HepG2 (cell line): ENCODE results near the gene SMARCA2. TPM values are rescaled to one million over a fixed set of nuclear protein-coding genes. Genes with fewer than 3 reads are reported as not detected.

Experiments used
- BATF2 ChIP-seq: sonication (generic); formaldehyde crosslinking; IDR thresholded peaks from 2 replicates; pipeline ENCODE4 v1.8.0; 2022; ENCODE audit warnings: mild to moderate bottlenecking, missing genetic modification reagents, moderate library complexity
- CBX2 ChIP-seq, 2 experiments: fragments of 200-600 bp in 1 of 2; sonication (generic); formaldehyde crosslinking in 1 of 2; IDR thresholded peaks; 2 replicates each; pipeline versions ENCODE4 v1.7.0 to v1.8.1; 2018 to 2022; ENCODE audit warnings: low read depth in 2 of 2, low read length in 1 of 2, mild to moderate bottlenecking in 1 of 2, missing genetic modification reagents in 1 of 2
- DR1 ChIP-seq: sonication (generic); formaldehyde crosslinking; IDR thresholded peaks from 2 replicates; pipeline ENCODE4 v1.8.0; 2021; ENCODE audit warnings: mild to moderate bottlenecking, missing genetic modification reagents, inconsistent platforms
- FOXK1 ChIP-seq: sonication (generic); formaldehyde crosslinking; IDR thresholded peaks from 2 replicates; pipeline ENCODE4 v1.4.0; 2020; ENCODE audit warnings: low read depth, missing genetic modification reagents, borderline replicate concordance
- HDAC6 ChIP-seq: fragments of 200-600 bp; sonication (generic); IDR thresholded peaks from 2 replicates; pipeline ENCODE4 v1.7.0; 2017; ENCODE audit warnings: mild to moderate bottlenecking, antibody characterized with exemption, low read length, low read depth
- HOXA7 ChIP-seq: sonication (generic); formaldehyde crosslinking; IDR thresholded peaks from 2 replicates; pipeline ENCODE4 v1.8.1; 2022; ENCODE audit warnings: mild to moderate bottlenecking, missing genetic modification reagents, moderate library complexity
- HOXA9 ChIP-seq: sonication (generic); formaldehyde crosslinking; IDR thresholded peaks from 2 replicates; pipeline ENCODE4 v1.8.1; 2022; ENCODE audit warnings: missing genetic modification reagents, mild to moderate bottlenecking, moderate library complexity, borderline replicate concordance
- HOXD1 ChIP-seq: sonication (generic); formaldehyde crosslinking; IDR thresholded peaks from 2 replicates; pipeline ENCODE4 v1.5.0; 2020; ENCODE audit warnings: missing genetic modification reagents
- IRF9 ChIP-seq: sonication (generic); formaldehyde crosslinking; IDR thresholded peaks from 2 replicates; pipeline ENCODE4 v1.8.0; 2022; ENCODE audit warnings: missing genetic modification reagents, mild to moderate bottlenecking, borderline replicate concordance
- JUND ChIP-seq: sonication (generic); formaldehyde crosslinking; IDR thresholded peaks from 2 replicates; pipeline ENCODE4 v1.8.0; 2022; ENCODE audit warnings: mild to moderate bottlenecking, missing genetic modification reagents
- MAX ChIP-seq: IDR thresholded peaks from 2 replicates; pipeline ENCODE4 v1.6.1; 2012; ENCODE audit warnings: inconsistent platforms
- MED1 ChIP-seq: sonication (generic); formaldehyde crosslinking; IDR thresholded peaks from 2 replicates; pipeline ENCODE4 v1.4.0; 2020; ENCODE audit warnings: missing genetic modification reagents
- NCOA2 ChIP-seq: sonication (generic); formaldehyde crosslinking; IDR thresholded peaks from 2 replicates; pipeline ENCODE4 v1.8.0; 2022; ENCODE audit warnings: inconsistent platforms
- NONO ChIP-seq, 2 experiments: fragments of 450-650 bp in 1 of 2; sonication (generic) in 1 of 2; formaldehyde crosslinking in 1 of 2; IDR thresholded peaks in 1 of 2; conservative IDR thresholded peaks in 1 of 2; 2 replicates each; pipeline versions ENCODE4 v1.6.1 to v1.8.0; 2017 to 2022; ENCODE audit warnings: mild to moderate bottlenecking in 1 of 2, missing genetic modification reagents in 1 of 2, moderate library complexity in 1 of 2
- PHB2 ChIP-seq: fragments of 450-650 bp; IDR thresholded peaks from 2 replicates; pipeline ENCODE4 v1.6.1; 2018; ENCODE audit not compliant: partially characterized antibody
- POGZ ChIP-seq: sonication (generic); formaldehyde crosslinking; IDR thresholded peaks from 2 replicates; pipeline ENCODE4 v1.4.0; 2020; ENCODE audit warnings: mild to moderate bottlenecking, missing genetic modification reagents
- SAFB2 ChIP-seq: sonication (generic); formaldehyde crosslinking; IDR thresholded peaks from 2 replicates; pipeline ENCODE4 v1.5.1; 2020; ENCODE audit warnings: missing genetic modification reagents, low read depth, mild to moderate bottlenecking, borderline replicate concordance
- THYN1 ChIP-seq: sonication (generic); formaldehyde crosslinking; IDR thresholded peaks from 2 replicates; pipeline ENCODE4 v1.8.1; 2023; ENCODE audit warnings: low read depth, mild to moderate bottlenecking, moderate library complexity, missing genetic modification reagents, borderline replicate concordance
- TRIM22 ChIP-seq: fragments of 450-650 bp; IDR thresholded peaks from 2 replicates; pipeline ENCODE4 v1.6.1; 2017
- ZFY ChIP-seq: sonication (generic); formaldehyde crosslinking; IDR thresholded peaks from 2 replicates; pipeline ENCODE4 v1.4.0; 2020; ENCODE audit warnings: missing genetic modification reagents
- ZNF10 ChIP-seq: sonication (generic); formaldehyde crosslinking; IDR thresholded peaks from 2 replicates; pipeline ENCODE4 v1.4.0; 2020; ENCODE audit warnings: mild to moderate bottlenecking, low read depth, missing genetic modification reagents, borderline replicate concordance
- ZNF234 ChIP-seq: sonication (generic); formaldehyde crosslinking; conservative IDR thresholded peaks from 2 replicates; pipeline ENCODE4 v1.5.1; 2020; ENCODE audit warnings: mild to moderate bottlenecking, missing genetic modification reagents
- ZNF432 ChIP-seq: sonication (generic); formaldehyde crosslinking; IDR thresholded peaks from 2 replicates; pipeline ENCODE4 v1.5.0; 2020; ENCODE audit warnings: missing genetic modification reagents, mild to moderate bottlenecking, borderline replicate concordance
- ZNF567 ChIP-seq: sonication (generic); formaldehyde crosslinking; IDR thresholded peaks from 2 replicates; pipeline ENCODE4 v1.8.1; 2023; ENCODE audit warnings: mild to moderate bottlenecking, missing genetic modification reagents, borderline replicate concordance
- ZNF598 ChIP-seq: sonication (generic); formaldehyde crosslinking; IDR thresholded peaks from 2 replicates; pipeline ENCODE4 v1.5.1; 2020; ENCODE audit warnings: mild to moderate bottlenecking, missing genetic modification reagents, borderline replicate concordance
- ZNF660 ChIP-seq: sonication (generic); formaldehyde crosslinking; IDR thresholded peaks from 2 replicates; pipeline ENCODE4 v1.5.1; 2020; ENCODE audit warnings: mild to moderate bottlenecking, low read depth, missing genetic modification reagents, borderline replicate concordance
- polyA plus RNA-seq, 8 experiments: library from polyadenylated mRNA; depleted of rRNA in 3 of 8; stranded (reverse) in 7 of 8; unstranded in 1 of 8; fragments of >200 nt; fragmentation: Illumina TruSeq in 4 of 8; extraction: Trizol in 4 of 8; gene quantifications; 2 replicates each; pipeline versions ENCODE4 v1.2.1 to v1.2.3, GENCODE V29; 2011 to 2016; ENCODE audit warnings: low read depth in 4 of 8, missing spikeins in 1 of 8, mixed read lengths in 1 of 8; ENCODE audit not compliant: insufficient read depth in 1 of 8
- total RNA-seq, 5 experiments: library from RNA; depleted of rRNA; stranded (reverse); fragments of >200 nt; fragmentation: Illumina TruSeq; extraction: Trizol; gene quantifications; 2 replicates each; pipeline ENCODE4 v1.2.3, GENCODE V29; 2016; ENCODE audit warnings: low read depth in 1 of 5

SMARCA2 gene
- total and polyA plus RNA-seq, 2 of the 13 experiments (the other 11 are each of a cell fraction or from before 2014, with no cell fraction given), result 22.5 to 23.7 TPM

- no peak for TF ChIP-seq HOXA9
- no peak for TF ChIP-seq MED1 (CRISPR knock-in tag)
- no peak for TF ChIP-seq POGZ
- TF ChIP-seq ZNF432 (CRISPR knock-in tag), result no peak
- TF ChIP-seq IRF9, result 0 out of 2 replicates have a peak, but pooled peaks have one; percentile 4
- TF ChIP-seq BATF2 (CRISPR knock-in tag), result 0 out of 2 replicates have a peak, but pooled peaks have one; percentile 48
- TF ChIP-seq SAFB2 (CRISPR knock-in tag), result no peak
- no peak for TF ChIP-seq PHB2
- TF ChIP-seq NCOA2, result no peak
- TF ChIP-seq JUND, result no peak
- peak; percentile 36 for TF ChIP-seq ZFY (CRISPR knock-in tag)
- TF ChIP-seq DR1, result no peak
- TF ChIP-seq HOXD1 (CRISPR knock-in tag), result no peak
- TF ChIP-seq NONO (IDR thresholded peaks at IDR 0.05), result no peak
- TF ChIP-seq NONO (CRISPR knock-in tag; conservative IDR thresholded peaks at IDR 0.05), result peak; percentile 26; the same call in 1 of the 2 replicates
- TF ChIP-seq MAX, result peak; percentile 31; the same call in 1 of the 2 replicates
- TF ChIP-seq ZNF234 (CRISPR knock-in tag), result peak; percentile 43; the same call in 1 of the 2 replicates
- no peak for TF ChIP-seq HOXA7 (CRISPR knock-in tag)
- no peak for TF ChIP-seq HDAC6
- 0 out of 2 replicates have a peak, but pooled peaks have one; percentile 31 for TF ChIP-seq FOXK1 (CRISPR knock-in tag)
- no peak for TF ChIP-seq ZNF567
- TF ChIP-seq TRIM22, result no peak
- no peak for TF ChIP-seq ZNF10 (CRISPR knock-in tag)
- no peak for TF ChIP-seq CBX2 (IDR thresholded peaks at IDR 0.05; ENCODE audit: low read depth, low read length)
- TF ChIP-seq CBX2 (CRISPR knock-in tag; IDR thresholded peaks at IDR 0.05; ENCODE audit: low read depth), result no peak
- TF ChIP-seq ZNF660 (CRISPR knock-in tag), result no peak
- TF ChIP-seq THYN1, result no peak
- TF ChIP-seq ZNF598 (CRISPR knock-in tag), result no peak
These were observed 1.5 kb downstream of the SMARCA2 start (continued) for GRCh38 chr9:2016408-2017330.
